Neural cell (in vitro differentiated cells): Measurements from ENCODE around the gene SEPTIN2. TPM values are rescaled to one million over a fixed set of nuclear protein-coding genes. Genes with fewer than 3 reads are reported as not detected.

Source experiments
- H2AFZ ChIP-seq: fragments of 200-600, 300-800 bp; sonication (generic), shearing (Covaris generic); 2 replicates; pipeline ENCODE4 v1.6.0; 2014; ENCODE audit warnings: low read depth, mild to moderate bottlenecking, antibody characterized with exemption, low read length, moderate library complexity
- H3F3A ChIP-seq: fragments of 200-600 bp; shearing (Covaris generic); 2 replicates; pipeline ENCODE4 v1.6.1; 2016; ENCODE audit warnings: mild to moderate bottlenecking, moderate library complexity, mixed read lengths, antibody characterized with exemption, low read length; ENCODE audit not compliant: insufficient read depth, poor library complexity, severe bottlenecking
- H3K27ac ChIP-seq: fragments of 200-600, 300-800 bp; sonication (generic), shearing (Covaris generic); 2 replicates; pipeline ENCODE4 v1.5.1; 2014; ENCODE audit warnings: mild to moderate bottlenecking, low read length, moderate library complexity
- H3K27me3 ChIP-seq: fragments of 300-800, 200-600 bp; sonication (generic), shearing (Covaris generic); 2 replicates; pipeline ENCODE4 v1.6.0; 2014; ENCODE audit warnings: mild to moderate bottlenecking, low read depth, low read length, moderate library complexity; ENCODE audit not compliant: insufficient read depth
- H3K36me3 ChIP-seq: fragments of 300-800, 200-600 bp; sonication (generic), shearing (Covaris generic); 2 replicates; pipeline ENCODE4 v1.5.1; 2014; ENCODE audit warnings: mild to moderate bottlenecking, antibody characterized with exemption, low read length, moderate library complexity; ENCODE audit not compliant: insufficient read depth
- H3K4me2 ChIP-seq: fragments of 300-800, 200-600 bp; sonication (generic), shearing (Covaris generic); 2 replicates; pipeline ENCODE4 v1.6.0; 2014; ENCODE audit warnings: mild to moderate bottlenecking, low read length
- H3K4me3 ChIP-seq: fragments of 300-800, 200-600 bp; sonication (generic), shearing (Covaris generic); 2 replicates; pipeline ENCODE4 v1.5.1; 2014; ENCODE audit warnings: mild to moderate bottlenecking, low read length, moderate library complexity
- H3K79me2 ChIP-seq: fragments of 200-600 bp; shearing (Covaris generic); replicated peaks from 2 replicates; pipeline ENCODE4 v1.6.0; 2014; ENCODE audit warnings: mild to moderate bottlenecking, low read length, moderate library complexity; ENCODE audit not compliant: insufficient read depth
- H3K9ac ChIP-seq: fragments of 300-800, 200-600 bp; sonication (generic), shearing (Covaris generic); 2 replicates; pipeline ENCODE4 v1.6.1; 2016; ENCODE audit warnings: mild to moderate bottlenecking, low read length, mixed read lengths
- H3K9me2 ChIP-seq: fragments of 200-600 bp; shearing (Covaris generic); 2 replicates; pipeline ENCODE4 v1.6.1; 2016; ENCODE audit warnings: mild to moderate bottlenecking, low read length, mixed read lengths; ENCODE audit not compliant: insufficient read depth
- H3K9me3 ChIP-seq: fragments of 200-600, 300-800 bp; sonication (generic), shearing (Covaris generic); 2 replicates; pipeline ENCODE4 v1.6.1; 2016; ENCODE audit warnings: mild to moderate bottlenecking, mixed run types, low read length, moderate library complexity, mixed read lengths
- H4K20me1 ChIP-seq: fragments of 200-600 bp; shearing (Covaris generic); 2 replicates; pipeline ENCODE4 v1.6.1; 2016; ENCODE audit warnings: mild to moderate bottlenecking, mixed run types; ENCODE audit not compliant: insufficient read depth
- CTCF ChIP-seq: fragments of 450-650 bp; IDR thresholded peaks from 2 replicates; pipeline ENCODE4 v1.5.1; 2014; ENCODE audit warnings: antibody characterized with exemption, mild to moderate bottlenecking, moderate library complexity; ENCODE audit not compliant: poor library complexity, severe bottlenecking
- EP300 ChIP-seq: fragments of 450-650 bp; conservative IDR thresholded peaks from 2 replicates; pipeline ENCODE4 v1.6.1; 2014; ENCODE audit warnings: antibody characterized with exemption, mild to moderate bottlenecking, moderate library complexity; ENCODE audit not compliant: poor library complexity, severe bottlenecking
- EZH2 ChIP-seq: fragments of 200-600, 300-800 bp; shearing (Covaris generic), sonication (generic); IDR thresholded peaks from 2 replicates; pipeline ENCODE4 v1.6.1; 2014; ENCODE audit warnings: antibody characterized with exemption, low read length, borderline replicate concordance, mild to moderate bottlenecking; ENCODE audit not compliant: insufficient read depth, poor library complexity, severe bottlenecking
- MXI1 ChIP-seq: fragments of 450-650 bp; conservative IDR thresholded peaks from 2 replicates; pipeline ENCODE4 v1.6.1; 2014; ENCODE audit warnings: antibody characterized with exemption, mild to moderate bottlenecking; ENCODE audit not compliant: poor library complexity, severe bottlenecking
- POLR2AphosphoS5 ChIP-seq: IDR thresholded peaks from 2 replicates; pipeline ENCODE4 v1.6.1; 2012
- RAD21 ChIP-seq: fragments of 450-650 bp; conservative IDR thresholded peaks from 2 replicates; pipeline ENCODE4 v1.6.1; 2014; ENCODE audit warnings: antibody characterized with exemption, mild to moderate bottlenecking, moderate library complexity
- REST ChIP-seq: IDR thresholded peaks from 2 replicates; pipeline ENCODE4 v1.6.1; 2012; ENCODE audit warnings: borderline replicate concordance
- SMC3 ChIP-seq: fragments of 450-650 bp; conservative IDR thresholded peaks from 2 replicates; pipeline ENCODE4 v1.6.1; 2014; ENCODE audit warnings: antibody characterized with exemption, mild to moderate bottlenecking, moderate library complexity; ENCODE audit not compliant: poor library complexity
- TAF1 ChIP-seq: IDR thresholded peaks from 2 replicates; pipeline ENCODE4 v1.6.1; 2012; ENCODE audit warnings: low read depth
- polyA plus RNA-seq: library from polyadenylated mRNA; depleted of rRNA; stranded (reverse); fragments of >200 nt; gene quantifications from 2 replicates; pipeline ENCODE4 v1.2.3, GENCODE V29; 2014

The SEPTIN2 gene
- polyA plus RNA-seq, 1 donor from 2014 or later = 467 TPM

GRCh38 chr2:241340631-241341163, 25.0 kb downstream of the SEPTIN2 start:
- Histone ChIP-seq H3K9me2 (no peaks in the 10 kb centered on the region), H3K9me3 (no peaks in the 10 kb centered on the region), H3K36me3 (no peaks in the 10 kb centered on the region), H4K20me1 (no peaks in the 10 kb centered on the region), H3F3A (no peaks in the 10 kb centered on the region), H3K27me3 (no peaks in the 10 kb centered on the region), H3K4me3 (no peak overlapping the region), H3K4me2 (no peak overlapping the region), H3K79me2 (no peaks in the 10 kb centered on the region), H3K27ac (no peak overlapping the region), H2AFZ (no peak overlapping the region), H3K9ac (no peak overlapping the region)
- TF ChIP-seq EP300 (no peak), REST (no peak), POLR2AphosphoS5 (no peak), RAD21 (no peak), TAF1 (no peak), CTCF (no peak), SMC3 (no peak), EZH2 (no peak), MXI1 (no peak)

- Histone ChIP-seq H3K4me3 (no peak overlapping the region), H3K27me3 (no peaks in the 10 kb centered on the region), H4K20me1 (no peaks in the 10 kb centered on the region), H2AFZ (no peak overlapping the region), H3K9me3 (no peaks in the 10 kb centered on the region), H3K27ac (no peak overlapping the region), H3F3A (no peaks in the 10 kb centered on the region), H3K9me2 (no peaks in the 10 kb centered on the region), H3K4me2 (no peak overlapping the region), H3K36me3 (peaks cover 6% of the 10 kb centered on the region), H3K79me2 (no peaks in the 10 kb centered on the region), H3K9ac (no peak overlapping the region)
- no peak for TF ChIP-seq RAD21
- TF ChIP-seq EZH2 = no peak
- no peak for TF ChIP-seq TAF1
- no peak for TF ChIP-seq CTCF
- no peak for TF ChIP-seq MXI1
- no peak for TF ChIP-seq POLR2AphosphoS5
- TF ChIP-seq SMC3 = no peak
- TF ChIP-seq REST = no peak
- TF ChIP-seq EP300 = no peak
Observed at GRCh38 chr2:241344925-241345651, 29.4 kb downstream of the SEPTIN2 start.
